Measurements from ENCODE around the gene PSD. TPM values are rescaled to one million over a fixed set of nuclear protein-coding genes. Genes with fewer than 3 reads are reported as not detected.

PSD gene
- total and polyA plus RNA-seq, 2 donors (not counting 3 experiments of a cell fraction or from before 2014, with no cell fraction given), result 0.10 to 0.40 TPM

DNA sequence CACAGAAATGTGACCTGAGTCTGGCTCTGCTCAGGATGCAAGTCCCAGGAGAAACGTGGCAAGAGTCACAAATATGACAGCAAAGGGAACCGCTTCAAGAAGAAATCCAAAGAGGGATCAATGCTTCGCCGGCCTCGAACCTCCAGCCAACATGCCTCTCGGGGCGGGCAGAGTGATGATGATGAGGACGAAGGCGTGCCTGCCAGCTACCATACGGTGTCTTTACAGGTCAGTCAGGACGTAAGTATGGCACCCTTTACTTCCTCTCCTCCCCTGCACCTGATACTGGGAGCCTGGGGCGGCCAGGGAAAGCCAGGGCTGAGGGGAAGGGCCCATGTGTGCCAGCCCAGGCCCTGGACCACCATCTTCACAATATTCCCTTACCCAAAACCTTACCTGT lies 41.7 kb downstream of the PSD start:
- Histone ChIP-seq H3K36me3 (ENCODE audit: control insufficient read depth in 2 of 2, extremely low read depth in 1 of 2, insufficient read depth in 2 of 2, low read length in 2 of 2) (peaks cover 11 to 39% of the 10 kb centered on the region in 2 experiments), H2AFZ (ENCODE audit: low read depth, low read length) (no peak overlapping the region), H3K9me1 (replicated peaks; ENCODE audit: control insufficient read depth, extremely low read depth, insufficient read depth, low read length) (no peaks in the 10 kb centered on the region), H3K27me3 (ENCODE audit: control insufficient read depth in 2 of 2, insufficient read depth in 2 of 2, low read length in 2 of 2) (no peaks in the 10 kb centered on the region), H3K79me2 (ENCODE audit: control insufficient read depth, insufficient read depth, low read length) (no peaks in the 10 kb centered on the region), H3K27ac (ENCODE audit: insufficient read depth, low read depth, low read length) (no peak overlapping the region), H3K9ac (replicated peaks; ENCODE audit: extremely low read depth, insufficient read depth, low read length) (no peak overlapping the region), H3K4me2 (ENCODE audit: insufficient read depth, low read length) (no peak overlapping the region), H3K4me3 (replicated peaks in 1 of 3; ENCODE audit: insufficient read depth in 1 of 3, low read depth in 1 of 3, low read length in 3 of 3) (no peak overlapping the region), H3K9me3 (replicated peaks; ENCODE audit: control insufficient read depth, insufficient read depth, low read length) (no peaks in the 10 kb centered on the region), H4K20me1 (replicated peaks; ENCODE audit: control insufficient read depth, extremely low read depth, insufficient read depth, low read length) (no peaks in the 10 kb centered on the region), H3K4me1 (ENCODE audit: control insufficient read depth, extremely low read depth, insufficient read depth, low read length) (no peaks in the 10 kb centered on the region)
- no peak for TF ChIP-seq POLR2AphosphoS5 (IDR thresholded peaks at IDR 0.05; ENCODE audit: insufficient read depth, low read depth, low read length)
- TF ChIP-seq EZH2 (IDR thresholded peaks at IDR 0.05; ENCODE audit: borderline replicate concordance, low read depth, low read length, severe bottlenecking), result no peak
- TF ChIP-seq GATA2 (IDR thresholded peaks at IDR 0.05; ENCODE audit: insufficient read depth, insufficient read length, low read depth, low read length), result no peak
- no peak for TF ChIP-seq MYC (IDR thresholded peaks at IDR 0.05; ENCODE audit: low read depth, low read length)
- TF ChIP-seq JUN (IDR thresholded peaks at IDR 0.05; ENCODE audit: borderline replicate concordance, insufficient read depth, insufficient read length, low read depth), result no peak
- TF ChIP-seq, protein P1, sequence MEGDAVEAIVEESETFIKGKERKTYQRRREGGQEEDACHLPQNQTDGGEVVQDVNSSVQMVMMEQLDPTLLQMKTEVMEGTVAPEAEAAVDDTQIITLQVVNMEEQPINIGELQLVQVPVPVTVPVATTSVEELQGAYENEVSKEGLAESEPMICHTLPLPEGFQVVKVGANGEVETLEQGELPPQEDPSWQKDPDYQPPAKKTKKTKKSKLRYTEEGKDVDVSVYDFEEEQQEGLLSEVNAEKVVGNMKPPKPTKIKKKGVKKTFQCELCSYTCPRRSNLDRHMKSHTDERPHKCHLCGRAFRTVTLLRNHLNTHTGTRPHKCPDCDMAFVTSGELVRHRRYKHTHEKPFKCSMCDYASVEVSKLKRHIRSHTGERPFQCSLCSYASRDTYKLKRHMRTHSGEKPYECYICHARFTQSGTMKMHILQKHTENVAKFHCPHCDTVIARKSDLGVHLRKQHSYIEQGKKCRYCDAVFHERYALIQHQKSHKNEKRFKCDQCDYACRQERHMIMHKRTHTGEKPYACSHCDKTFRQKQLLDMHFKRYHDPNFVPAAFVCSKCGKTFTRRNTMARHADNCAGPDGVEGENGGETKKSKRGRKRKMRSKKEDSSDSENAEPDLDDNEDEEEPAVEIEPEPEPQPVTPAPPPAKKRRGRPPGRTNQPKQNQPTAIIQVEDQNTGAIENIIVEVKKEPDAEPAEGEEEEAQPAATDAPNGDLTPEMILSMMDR (IDR thresholded peaks at IDR 0.05; ENCODE audit: extremely low read depth in 1 of 2, insufficient read depth in 1 of 2, low read depth in 1 of 2, low read length in 2 of 2), result no peak
- no peak for TF ChIP-seq FOS (IDR thresholded peaks at IDR 0.05; ENCODE audit: borderline replicate concordance, insufficient read depth, low read length)
- TF ChIP-seq POLR2A (IDR thresholded peaks at IDR 0.05; ENCODE audit: low read depth, low read length), result no peak
- TF ChIP-seq, protein P2, sequence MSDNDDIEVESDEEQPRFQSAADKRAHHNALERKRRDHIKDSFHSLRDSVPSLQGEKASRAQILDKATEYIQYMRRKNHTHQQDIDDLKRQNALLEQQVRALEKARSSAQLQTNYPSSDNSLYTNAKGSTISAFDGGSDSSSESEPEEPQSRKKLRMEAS (IDR thresholded peaks at IDR 0.05; ENCODE audit: insufficient read depth, insufficient read length), result no peak
- intact Hi-C loops (cut with micrococcal nuclease) (no loop called here), dilution Hi-C loops (cut with MboI; ENCODE audit: extremely low pct_ligation_motif_present, low sequenced_read_pairs) (no loop called here)
- FAIRE-seq (no peak), DNase-seq (ENCODE audit: low read depth, low spot score) (no peak)
- POLR2A ChIA-PET, result no interaction called here
- CTCF ChIA-PET, result no interaction called here
- no TSS peak for BruUV-seq (replicated peaks)
